Neural crest cell (in vitro differentiated cells): ENCODE data around the gene PP2D1. TPM values are rescaled to one million over a fixed set of nuclear protein-coding genes. Genes with fewer than 3 reads are reported as not detected.
"Not testable (repeated sequence)": the region's sequence is repeated elsewhere in the genome, so short reads cannot be mapped to it uniquely, and the experiment has no call there.

Source experiments
- DNase-seq: peaks from one replicate; pipeline ENCODE4 v3.0.0; 2021; ENCODE audit warnings: low read depth, mixed read lengths, low spot score
- H3K27ac Mint-ChIP-seq: one replicate; pipeline ENCODE4 v1.8.0; 2021; ENCODE audit warnings: mild to moderate bottlenecking, mixed read lengths; ENCODE audit not compliant: unreplicated experiment
- H3K27me3 Mint-ChIP-seq: 2 replicates; pipeline ENCODE4 v1.8.0; 2021; ENCODE audit warnings: low read depth, mild to moderate bottlenecking, mixed read lengths
- H3K36me3 Mint-ChIP-seq: 2 replicates; pipeline ENCODE4 v1.8.0; 2021; ENCODE audit warnings: low read depth, mild to moderate bottlenecking, mixed read lengths
- H3K4me1 Mint-ChIP-seq: 2 replicates; pipeline ENCODE4 v1.8.0; 2021; ENCODE audit warnings: mixed read lengths
- H3K4me3 Mint-ChIP-seq: one replicate; pipeline ENCODE4 v1.8.0; 2021; ENCODE audit warnings: mild to moderate bottlenecking, mixed read lengths
- H3K9me3 Mint-ChIP-seq: 2 replicates; pipeline ENCODE4 v1.8.0; 2021; ENCODE audit warnings: mixed read lengths
- CTCF ChIP-seq: fragments of 200-600 bp; sonication (generic); conservative IDR thresholded peaks from 2 replicates; pipeline ENCODE4 v1.5.0; 2021; ENCODE audit warnings: antibody characterized with exemption, mild to moderate bottlenecking
- total RNA-seq: library from RNA; stranded (reverse); gene quantifications from 2 replicates; pipeline ENCODE4 v1.2.1, GENCODE V29; 2021

PP2D1 gene
- total RNA-seq, 1 donor from 2014 or later = not detected

DNA sequence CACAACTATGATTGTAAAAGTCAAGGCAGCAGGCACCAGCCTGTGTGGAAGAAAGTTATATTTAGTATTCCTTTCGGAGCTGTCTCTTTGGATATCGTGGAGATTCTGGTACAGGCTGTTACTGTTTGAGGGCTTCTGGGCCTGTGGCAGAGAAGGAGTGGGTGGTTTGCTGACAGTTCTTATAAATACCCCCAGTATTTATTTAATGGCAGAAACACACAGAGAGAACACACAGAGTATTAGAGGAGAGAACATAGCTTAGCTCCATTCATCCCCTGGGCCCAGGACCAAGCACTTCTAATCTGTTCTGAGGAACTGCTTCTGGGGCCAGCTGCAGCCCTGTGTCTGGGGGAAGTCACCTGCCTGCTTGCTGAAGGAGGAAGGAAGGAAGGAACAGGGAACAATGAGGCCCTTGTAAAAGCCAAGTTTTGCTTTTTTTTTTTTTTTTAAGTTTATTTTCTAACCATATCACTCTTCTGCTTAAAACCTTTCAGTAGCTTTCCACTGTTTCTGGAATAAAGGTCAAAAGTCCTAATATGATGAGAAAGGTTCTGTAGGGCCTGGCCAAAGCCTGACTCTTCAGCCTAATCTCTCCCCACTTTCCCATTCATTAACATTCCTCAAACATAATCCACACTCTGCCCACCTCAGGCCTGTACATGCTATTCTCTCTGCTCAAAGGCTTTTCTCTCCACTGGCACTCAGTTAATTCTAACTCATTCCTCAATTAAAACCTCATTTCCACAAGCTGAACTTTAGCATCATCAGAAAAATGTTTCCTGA, 11.8 kb upstream of the PP2D1 start:
- peak overlapping the region; percentile 83 for H3K27ac Mint-ChIP-seq
- peaks cover 18% of the 10 kb centered on the region for H3K4me1 Mint-ChIP-seq
- H3K9me3 Mint-ChIP-seq = no peaks in the 10 kb centered on the region
- no peaks in the 10 kb centered on the region for H3K27me3 Mint-ChIP-seq
- DNase-seq = no peak
- H3K4me3 Mint-ChIP-seq = no peak overlapping the region
- no peak for TF ChIP-seq CTCF
- no peaks in the 10 kb centered on the region for H3K36me3 Mint-ChIP-seq

GRCh38 chr3:20022954-20023622, 11.0 kb upstream of the PP2D1 start:
- H3K36me3 Mint-ChIP-seq = no peaks in the 10 kb centered on the region
- TF ChIP-seq CTCF = no peak
- no peaks in the 10 kb centered on the region for H3K9me3 Mint-ChIP-seq
- peak overlapping the region; percentile 83 for H3K27ac Mint-ChIP-seq
- no peak for DNase-seq
- H3K27me3 Mint-ChIP-seq = no peaks in the 10 kb centered on the region
- H3K4me3 Mint-ChIP-seq = no peak overlapping the region
- peaks cover 16% of the 10 kb centered on the region for H3K4me1 Mint-ChIP-seq

GRCh38 chr3:20016076-20016475, 4.0 kb upstream of the PP2D1 start:
- not testable (repeated sequence) for H3K4me3 Mint-ChIP-seq, H3K27ac Mint-ChIP-seq, H3K36me3 Mint-ChIP-seq, H3K27me3 Mint-ChIP-seq, H3K9me3 Mint-ChIP-seq, H3K4me1 Mint-ChIP-seq, DNase-seq

DNA sequence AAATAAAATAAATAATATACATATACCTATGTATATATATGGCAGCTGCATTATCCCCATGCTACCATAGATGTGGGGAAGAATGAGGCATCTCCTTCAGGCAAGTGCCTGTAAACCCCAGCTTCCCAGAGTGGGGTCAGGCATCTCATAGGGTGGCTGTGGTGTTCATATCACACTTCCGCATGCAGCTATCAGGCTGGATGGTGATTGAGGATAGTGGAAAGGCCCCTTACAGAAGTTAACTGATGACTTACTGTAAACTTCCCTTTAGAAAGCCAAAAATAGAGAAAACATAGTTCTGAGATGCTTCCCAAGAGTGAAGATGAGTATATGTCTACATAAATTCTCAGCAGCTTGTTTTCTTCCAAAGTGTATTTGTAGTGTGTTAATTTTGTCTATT, 3.5 kb upstream of the PP2D1 start:
- Mint-ChIP-seq H3K4me1 (no peaks in the 10 kb centered on the region), H3K4me3 (no peak overlapping the region), H3K27me3 (no peaks in the 10 kb centered on the region), H3K9me3 (no peaks in the 10 kb centered on the region), H3K36me3 (no peaks in the 10 kb centered on the region), H3K27ac (no peak overlapping the region)
- DNase-seq = no peak
- TF ChIP-seq CTCF = no peak

DNA sequence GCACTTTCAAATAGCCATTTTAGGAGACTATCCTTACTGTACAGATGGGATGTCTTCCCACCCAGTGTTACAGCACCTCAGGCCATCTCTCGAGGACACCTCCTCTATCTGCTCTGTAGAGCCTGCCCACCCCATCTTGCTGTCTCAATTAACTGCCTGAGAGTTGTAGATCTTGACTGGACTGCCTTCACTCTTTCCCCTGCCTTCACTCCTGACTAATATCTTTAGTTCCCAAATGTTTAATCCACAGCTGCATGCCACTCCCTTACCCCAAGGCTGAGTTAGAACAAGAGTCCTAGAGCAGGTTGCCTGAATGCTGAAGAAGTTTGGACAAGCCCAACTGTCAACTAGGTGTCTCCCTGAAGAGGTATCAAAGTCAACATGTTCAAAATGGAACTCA, 1.3 kb upstream of the PP2D1 start:
- no peak for DNase-seq
- no peaks in the 10 kb centered on the region for H3K27me3 Mint-ChIP-seq
- no peaks in the 10 kb centered on the region for H3K4me1 Mint-ChIP-seq
- TF ChIP-seq CTCF = no peak
- no peaks in the 10 kb centered on the region for H3K9me3 Mint-ChIP-seq
- H3K27ac Mint-ChIP-seq = no peak overlapping the region
- no peak overlapping the region for H3K4me3 Mint-ChIP-seq
- H3K36me3 Mint-ChIP-seq = no peaks in the 10 kb centered on the region

GRCh38 chr3:20008646-20009045, 3.4 kb downstream of the PP2D1 start:
- Mint-ChIP-seq H3K9me3 (no peaks in the 10 kb centered on the region), H3K4me3 (no peak overlapping the region), H3K27ac (no peak overlapping the region), H3K27me3 (no peaks in the 10 kb centered on the region), H3K4me1 (no peaks in the 10 kb centered on the region), H3K36me3 (no peaks in the 10 kb centered on the region)
- no peak for TF ChIP-seq CTCF
- DNase-seq = no peak
